HG02759 (cell line): ENCODE data around the gene OR7C1.
"Not testable (repeated sequence)": the region's sequence is repeated elsewhere in the genome, so short reads cannot be mapped to it uniquely, and the experiment has no call there.

Experiments
- ATAC-seq: cut with Tn5 transposase; IDR thresholded peaks from one replicate; pipeline ENCODE4 v1.9.1; 2021; ENCODE audit warnings: mild to moderate bottlenecking, moderate library complexity; ENCODE audit not compliant: unreplicated experiment

The OR7C1 gene

GRCh38 chr19:14768001-14768400, 67.0 kb downstream of the OR7C1 start:
- ATAC-seq, result no peak

- ATAC-seq, result no peak
Observed at GRCh38 chr19:14767466-14767971, 67.5 kb downstream of the OR7C1 start.

DNA sequence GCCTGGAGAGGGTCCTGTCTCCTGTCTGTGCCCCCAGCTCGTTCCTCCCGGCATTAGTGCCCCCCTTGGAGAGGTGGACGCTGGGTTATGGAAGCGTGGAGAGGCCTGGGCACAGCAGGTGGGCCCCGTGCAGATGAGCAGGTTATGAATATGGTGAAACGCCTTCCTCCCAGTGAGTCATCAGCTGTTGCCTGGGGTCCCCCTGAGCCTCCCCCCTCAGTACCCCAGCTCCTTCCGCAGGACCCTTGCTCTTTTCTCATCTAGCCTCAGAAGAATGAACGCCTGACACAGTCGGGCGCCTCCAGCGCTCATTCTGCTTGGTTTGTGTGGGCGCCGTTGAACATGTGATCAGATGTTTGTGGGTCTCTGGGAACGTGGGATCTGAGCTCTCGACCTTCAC, 69.1 kb downstream of the OR7C1 start:
- not testable (repeated sequence) for ATAC-seq

- ATAC-seq, result not testable (repeated sequence)
Observed at GRCh38 chr19:14765403-14765802, 69.6 kb downstream of the OR7C1 start.

GRCh38 chr19:14764401-14764800, 70.6 kb downstream of the OR7C1 start:
- ATAC-seq, result no peak

GRCh38 chr19:14763497-14764145, 71.4 kb downstream of the OR7C1 start:
- no peak for ATAC-seq

DNA sequence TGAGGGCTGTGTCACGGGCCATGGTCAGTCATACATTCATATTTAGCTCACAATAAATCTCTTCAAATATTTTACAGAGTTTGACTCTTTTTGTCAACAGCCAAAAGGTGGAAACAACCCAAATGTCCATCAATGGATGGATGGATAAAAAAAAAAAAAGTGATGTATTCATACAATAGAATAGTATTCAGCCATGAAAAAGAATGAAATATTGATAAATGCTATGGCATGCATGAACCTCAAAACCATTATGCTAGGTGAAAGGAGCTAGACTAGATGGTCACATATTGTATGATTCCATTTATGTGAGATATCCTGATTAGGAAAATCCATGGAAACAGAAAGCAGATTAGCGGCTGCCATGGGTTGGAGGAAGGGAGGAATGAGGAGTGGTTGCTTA, 72.9 kb downstream of the OR7C1 start:
- no peak for ATAC-seq

DNA sequence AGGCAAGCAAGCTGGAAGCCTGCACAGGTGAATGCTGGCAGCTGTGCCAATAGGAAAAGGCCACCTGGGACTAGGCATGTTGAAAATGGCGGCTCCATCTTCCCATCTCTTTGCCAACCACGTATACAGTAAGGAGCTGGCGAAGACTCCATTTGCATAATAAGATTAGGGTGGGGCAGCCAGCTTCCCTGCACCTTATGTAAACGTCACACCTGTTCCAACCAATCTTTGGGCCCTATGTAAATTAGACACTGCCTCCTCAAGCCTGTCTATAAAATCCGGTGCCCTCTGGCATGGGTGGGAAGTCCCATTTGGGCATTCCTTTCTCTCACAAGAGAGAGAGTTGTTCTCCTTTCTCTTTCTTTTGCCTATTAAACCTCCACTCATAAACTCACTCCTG, 73.4 kb downstream of the OR7C1 start:
- ATAC-seq, result no peak

- no peak for ATAC-seq
Observed at GRCh38 chr19:14758816-14759215, 76.2 kb downstream of the OR7C1 start.

DNA sequence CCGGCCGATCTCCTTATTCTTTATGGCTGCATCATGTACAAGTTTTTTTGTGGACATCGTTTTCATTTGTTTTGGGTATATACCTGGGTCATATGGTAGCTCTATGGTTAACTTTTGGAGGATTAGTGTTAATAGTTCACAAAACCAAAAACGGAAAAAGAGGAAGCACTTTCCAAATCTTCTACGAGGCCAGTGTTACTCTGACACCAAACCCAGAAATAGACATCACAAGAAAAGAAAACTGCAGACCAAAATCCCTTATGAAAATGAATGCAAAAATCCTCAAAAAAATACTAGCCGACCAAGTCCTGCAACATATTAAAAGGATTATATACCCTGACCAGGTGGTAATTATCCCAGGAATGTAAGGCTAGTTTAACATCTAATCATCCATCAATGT, 86.4 kb downstream of the OR7C1 start:
- ATAC-seq, result no peak
